CD4-positive, alpha-beta T cell (primary cell): ENCODE results near the gene MRS2. TPM values are rescaled to one million over a fixed set of nuclear protein-coding genes. Genes with fewer than 3 reads are reported as not detected.
"Not testable (repeated sequence)": the region's sequence is repeated elsewhere in the genome, so short reads cannot be mapped to it uniquely, and the experiment has no call there.

Experiments used
- ATAC-seq: fragments of 200-7000 bp; cut with Tn5 transposase; one replicate; pipeline ENCODE4 v1.10.0; 2022; ENCODE audit warnings: mild to moderate bottlenecking; ENCODE audit not compliant: poor library complexity
- CTCF ChIA-PET: fragments of 350-600 bp; sonication (Branson Sonifier 250); formaldehyde crosslinking; loops from one replicate; lab custom pipeline; 2021; ENCODE audit warnings: antibody characterized with exemption, inconsistent platforms; lab: Charles Lee
- POLR2A ChIA-PET: fragments of 350-600 bp; sonication (Branson Sonifier 250); formaldehyde crosslinking; loops from one replicate; lab custom pipeline; 2021; ENCODE audit warnings: antibody characterized with exemption, inconsistent platforms; lab: Charles Lee
- DNase-seq, 14 experiments: peaks; one replicate each; pipeline ENCODE4 v3.0.0-alpha.2; 2013 to 2020; ENCODE audit warnings: mixed read lengths in 2 of 14
- H3K27ac ChIP-seq, 2 donors: one replicate each; pipeline versions ENCODE4 v1.5.1 to v1.7.0; 2013; ENCODE audit warnings: low read length in 2 of 2, low read depth in 1 of 2, mild to moderate bottlenecking in 1 of 2
- H3K27me3 ChIP-seq, 2 experiments: 1 replicate in 1 of 2; 2 replicates in 1 of 2; pipeline versions ENCODE4 v1.6.1 to v1.7.0; 2013; ENCODE audit warnings: low read length in 2 of 2, control low read depth in 1 of 2, mild to moderate bottlenecking in 1 of 2, moderate library complexity in 1 of 2; ENCODE audit not compliant: insufficient read depth in 2 of 2, control insufficient read depth in 1 of 2
- H3K36me3 ChIP-seq: one replicate; pipeline ENCODE4 v1.6.1; 2013; ENCODE audit warnings: low read length, control low read depth; ENCODE audit not compliant: insufficient read depth
- H3K4me1 ChIP-seq: one replicate; pipeline ENCODE4 v1.6.1; 2013; ENCODE audit warnings: low read length, control low read depth; ENCODE audit not compliant: insufficient read depth
- H3K4me3 ChIP-seq: one replicate; pipeline ENCODE4 v1.5.1; 2013; ENCODE audit warnings: mild to moderate bottlenecking, low read length, moderate library complexity
- H3K9me3 ChIP-seq, 2 experiments: 1 replicate in 1 of 2; 2 replicates in 1 of 2; pipeline versions ENCODE4 v1.6.1 to v1.7.0; 2013; ENCODE audit warnings: low read length in 2 of 2, mild to moderate bottlenecking in 2 of 2, control low read depth in 1 of 2, moderate library complexity in 1 of 2; ENCODE audit not compliant: control insufficient read depth in 1 of 2, insufficient read depth in 1 of 2
- H3K27ac Mint-ChIP-seq: one replicate; pipeline ENCODE4 v1.8.0; 2020; ENCODE audit warnings: mixed read lengths
- H3K27me3 Mint-ChIP-seq: one replicate; pipeline ENCODE4 v1.8.0; 2021; ENCODE audit warnings: mixed read lengths
- H3K36me3 Mint-ChIP-seq: one replicate; pipeline ENCODE4 v1.8.0; 2021; ENCODE audit warnings: low read depth, mixed read lengths
- H3K4me1 Mint-ChIP-seq: one replicate; pipeline ENCODE4 v1.8.0; 2021; ENCODE audit warnings: low read depth, mixed read lengths
- H3K4me3 Mint-ChIP-seq: one replicate; pipeline ENCODE4 v1.8.0; 2020; ENCODE audit warnings: mild to moderate bottlenecking, mixed read lengths
- H3K9me3 Mint-ChIP-seq: one replicate; pipeline ENCODE4 v1.8.0; 2020; ENCODE audit warnings: mixed read lengths
- CTCF ChIP-seq: fragments of 200-600 bp; IDR thresholded peaks from one replicate; pipeline ENCODE4 v1.8.0; 2022; ENCODE audit warnings: antibody characterized with exemption, mild to moderate bottlenecking
- intact Hi-C, 2 experiments: fragments of 100-400 bp; cut with DNase I in 1 of 2; cut with micrococcal nuclease in 1 of 2; formaldehyde crosslinking; loops; one replicate each; pipeline versions ENCODE4 v1.15.1 to v1.9.0; 2023 to 2025; cut with DNase I, micrococcal nuclease
- total RNA-seq, 174 experiments: library from RNA in 2 of 174; stranded (reverse) in 2 of 174; gene quantifications; one replicate each; pipeline ENCODE4 v1.2.3 and lab custom pipeline; 2021 to 2026

Gene MRS2
- total RNA-seq, 2 experiments from 2014 or later: 3.7 to 4.6 TPM

- Histone ChIP-seq H3K27me3 (peaks cover 13 to 23% of the 10 kb centered on the region in 2 experiments), H3K9me3 (peaks cover 0 to 8% of the 10 kb centered on the region in 2 experiments), H3K4me1 (peaks cover 2% of the 10 kb centered on the region), H3K4me3 (no peak overlapping the region), H3K27ac (no peak overlapping the region), H3K36me3 (no peaks in the 10 kb centered on the region)
- DNase-seq (no peak), ATAC-seq (no peak)
- Mint-ChIP-seq H3K27me3 (peaks cover 46% of the 10 kb centered on the region), H3K4me1 (peaks cover 6% of the 10 kb centered on the region), H3K9me3 (no peaks in the 10 kb centered on the region), H3K4me3 (peak overlapping the region; percentile 1), H3K27ac (no peak overlapping the region), H3K36me3 (no peaks in the 10 kb centered on the region)
- CTCF ChIA-PET: no interaction called here
- intact Hi-C loops: no loop called here
- POLR2A ChIA-PET: no interaction called here
- TF ChIP-seq CTCF: no peak
Measured at GRCh38 chr6:24397631-24398030, 5.1 kb upstream of the MRS2 start.

GRCh38 chr6:24400045-24401039 lies 2.4 kb upstream of the MRS2 start:
- CTCF ChIA-PET, H3K27ac Mint-ChIP-seq, ATAC-seq, intact Hi-C loops, POLR2A ChIA-PET, H3K36me3 ChIP-seq, DNase-seq, H3K9me3 ChIP-seq, H3K27ac ChIP-seq, H3K4me3 ChIP-seq, H3K9me3 Mint-ChIP-seq, H3K36me3 Mint-ChIP-seq: not testable (repeated sequence)
- Histone ChIP-seq H3K4me1 (peaks cover 13% of the 10 kb centered on the region), H3K27me3 (peaks cover 13 to 15% of the 10 kb centered on the region in 2 experiments)
- Mint-ChIP-seq H3K4me3 (peak overlapping the region; percentile 46), H3K27me3 (peaks cover 46% of the 10 kb centered on the region), H3K4me1 (peaks cover 29% of the 10 kb centered on the region)

DNA sequence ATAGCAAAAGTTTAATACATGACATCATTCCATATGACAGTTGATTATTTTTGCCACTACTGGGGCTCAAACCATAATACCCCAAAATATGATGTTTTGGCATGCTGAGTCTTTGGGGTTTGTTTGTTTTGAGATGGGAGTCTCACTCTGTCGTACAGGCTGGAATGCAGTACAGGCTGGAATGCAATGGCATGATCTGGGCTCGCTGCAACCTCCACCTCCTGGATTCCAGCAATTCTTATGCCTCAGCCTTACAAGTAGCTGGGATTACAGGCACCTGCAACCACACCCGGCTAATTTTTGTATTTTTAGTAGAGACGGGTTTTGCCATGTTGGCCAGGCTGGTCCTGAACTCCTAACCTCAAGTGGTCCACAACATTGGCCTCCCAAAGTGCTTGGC lies 1.3 kb upstream of the MRS2 start:
- Histone ChIP-seq H3K27me3 (peaks cover 7 to 10% of the 10 kb centered on the region in 2 experiments), H3K36me3 (peaks cover 7% of the 10 kb centered on the region), H3K4me1 (peaks cover 13% of the 10 kb centered on the region), H3K4me3 (no peak overlapping the region), H3K9me3 (peaks cover 0 to 6% of the 10 kb centered on the region in 2 experiments), H3K27ac (no peak overlapping the region)
- DNase-seq (no peak), ATAC-seq (no peak)
- intact Hi-C loops: no loop called here
- CTCF ChIA-PET: no interaction called here
- no peak for TF ChIP-seq CTCF
- Mint-ChIP-seq H3K36me3 (peaks cover 17% of the 10 kb centered on the region), H3K4me1 (peaks cover 36% of the 10 kb centered on the region), H3K27ac (no peak overlapping the region), H3K9me3 (no peaks in the 10 kb centered on the region), H3K4me3 (no peak overlapping the region), H3K27me3 (peaks cover 43% of the 10 kb centered on the region)
- POLR2A ChIA-PET: no interaction called here
